GM08714 (cell line): ENCODE data around the gene SUPT16H.
"Not testable (repeated sequence)": the region's sequence is repeated elsewhere in the genome, so short reads cannot be mapped to it uniquely, and the experiment has no call there.

ENCODE experiments used
- H3K4me3 ChIP-seq: fragments of 200-500 bp; sonication (Bioruptor generic); 2 replicates; pipeline ENCODE4 v1.5.1; 2014; ENCODE audit warnings: mild to moderate bottlenecking, low read length, inconsistent platforms
- ZNF274 ChIP-seq: IDR thresholded peaks from 2 replicates; pipeline ENCODE4 v1.6.1; 2012; ENCODE audit warnings: mild to moderate bottlenecking, low read depth, low read length

SUPT16H gene

GRCh38 chr14:21382886-21383847, 652 bp downstream of the SUPT16H start:
- no peak for TF ChIP-seq ZNF274
- H3K4me3 ChIP-seq = peak overlapping the region; percentile 73

DNA sequence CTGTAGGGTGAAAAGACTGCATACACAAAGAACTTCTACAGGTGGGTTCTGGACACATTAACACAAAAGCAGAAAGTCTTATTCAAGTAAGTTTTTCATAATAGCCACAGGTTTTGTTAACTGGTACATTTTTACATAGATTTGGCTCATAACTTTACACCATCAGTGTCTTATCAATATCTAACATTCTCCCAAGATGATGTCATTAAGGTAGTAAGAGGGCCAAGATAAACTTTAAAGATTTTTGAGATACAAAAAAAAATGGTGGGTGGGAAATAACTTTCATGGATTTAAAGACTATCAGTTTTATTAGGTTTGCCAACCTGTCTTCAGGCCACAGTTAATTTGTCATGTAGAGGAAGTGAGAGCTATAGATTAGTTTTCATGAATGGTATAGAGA, 1.7 kb downstream of the SUPT16H start:
- H3K4me3 ChIP-seq = peak overlapping the region; percentile 73; the same call in 1 of the 2 replicates
- no peak for TF ChIP-seq ZNF274

GRCh38 chr14:21379338-21379737, 4.5 kb downstream of the SUPT16H start:
- TF ChIP-seq ZNF274 = no peak
- H3K4me3 ChIP-seq = no peak overlapping the region

DNA sequence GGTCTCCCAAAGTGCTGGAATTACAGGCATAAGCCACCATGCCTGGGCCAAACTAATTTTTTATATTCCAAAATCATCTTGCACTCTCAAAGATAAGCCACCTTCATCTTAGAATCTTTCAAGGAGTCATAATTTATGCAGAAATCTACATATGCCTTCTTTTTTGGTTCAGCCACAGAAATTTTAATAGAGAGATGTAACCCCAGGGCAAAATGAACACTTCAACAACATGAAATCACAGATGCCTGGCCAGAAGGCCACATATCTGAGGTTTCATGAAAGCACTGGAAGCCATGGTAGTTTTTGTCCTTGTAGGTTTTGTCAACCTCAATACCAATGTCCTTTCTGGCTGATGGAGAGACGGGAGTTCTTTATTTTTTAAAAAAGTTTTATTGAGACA, 9.8 kb downstream of the SUPT16H start:
- TF ChIP-seq ZNF274 = no peak
- H3K4me3 ChIP-seq = no peak overlapping the region

- not testable (repeated sequence) for H3K4me3 ChIP-seq
Observed at GRCh38 chr14:21372814-21373213, 11.0 kb downstream of the SUPT16H start.

GRCh38 chr14:21369949-21370679, 13.7 kb downstream of the SUPT16H start:
- no peak overlapping the region for H3K4me3 ChIP-seq
- no peak for TF ChIP-seq ZNF274

DNA sequence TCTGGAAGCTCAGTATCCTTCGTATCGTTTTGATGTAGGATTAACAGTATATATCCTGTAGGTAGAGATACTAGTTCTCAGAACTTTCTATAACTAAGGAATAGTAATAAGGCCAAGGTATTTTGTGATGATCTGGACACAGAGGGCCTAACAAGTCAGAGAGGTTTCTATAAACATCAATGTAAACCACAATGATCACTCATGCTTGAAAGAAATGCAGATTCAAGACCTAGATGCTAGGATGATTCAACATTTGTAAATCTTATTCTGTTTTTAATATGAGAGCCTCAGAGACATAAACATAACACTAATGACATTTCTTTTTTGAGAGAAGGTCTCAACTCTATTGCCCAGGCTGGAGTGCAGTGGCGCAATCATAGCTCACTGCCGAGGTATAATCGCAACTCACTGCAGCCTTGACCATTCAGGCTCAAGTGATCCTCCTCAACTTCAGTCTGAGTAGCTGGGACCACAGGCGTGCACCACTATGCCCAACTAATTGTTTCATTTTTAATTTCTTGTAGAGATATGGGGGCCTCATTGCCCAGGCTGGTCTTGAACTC, 16.2 kb downstream of the SUPT16H start:
- H3K4me3 ChIP-seq = no peak overlapping the region
- TF ChIP-seq ZNF274 = no peak

- TF ChIP-seq ZNF274 = no peak
- H3K4me3 ChIP-seq = no peak overlapping the region
Observed at GRCh38 chr14:21356511-21356910, 27.3 kb downstream of the SUPT16H start.

DNA sequence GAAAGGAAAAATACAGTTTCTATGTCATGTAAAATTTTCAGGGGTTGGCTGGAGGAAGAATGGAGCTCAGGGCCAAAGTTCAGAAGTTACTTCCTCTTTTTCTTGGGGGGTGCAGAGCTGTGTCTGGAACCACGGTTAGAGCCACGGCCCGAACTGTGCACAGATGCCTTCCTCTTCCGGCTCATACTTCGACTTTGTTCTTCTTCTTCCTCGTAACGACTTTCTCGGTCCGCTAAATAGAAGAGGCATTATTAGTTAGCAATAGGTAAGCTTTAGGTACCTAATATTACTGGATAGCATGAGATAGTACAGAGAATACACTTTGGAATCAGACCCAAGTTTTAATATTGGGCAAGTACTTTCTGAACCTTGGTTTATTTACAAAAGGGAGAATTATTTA, 31.2 kb downstream of the SUPT16H start:
- no peak for TF ChIP-seq ZNF274
- H3K4me3 ChIP-seq = no peak overlapping the region

- TF ChIP-seq ZNF274 = no peak
- no peak overlapping the region for H3K4me3 ChIP-seq
Observed at GRCh38 chr14:21350539-21350938, 33.3 kb downstream of the SUPT16H start.

DNA sequence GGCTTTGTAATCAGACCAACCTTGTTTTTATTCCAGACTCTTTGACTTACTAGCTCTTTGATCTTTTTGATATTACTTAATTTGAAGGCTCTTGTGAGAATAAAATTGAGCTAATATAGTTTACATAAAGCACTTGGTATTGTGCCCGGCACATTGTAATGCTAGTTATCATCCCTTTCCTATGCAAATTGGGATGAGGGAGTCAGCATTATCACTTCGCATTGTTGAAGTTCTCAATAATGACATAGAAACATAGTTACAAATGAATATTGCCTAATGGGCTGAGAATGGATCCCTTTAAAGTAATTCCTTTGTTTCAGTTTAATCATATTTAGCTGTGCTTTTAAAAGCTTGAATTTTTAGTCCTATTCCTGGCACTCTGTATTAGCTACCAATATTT, 36.6 kb downstream of the SUPT16H start:
- H3K4me3 ChIP-seq = no peak overlapping the region
- TF ChIP-seq ZNF274 = no peak

DNA sequence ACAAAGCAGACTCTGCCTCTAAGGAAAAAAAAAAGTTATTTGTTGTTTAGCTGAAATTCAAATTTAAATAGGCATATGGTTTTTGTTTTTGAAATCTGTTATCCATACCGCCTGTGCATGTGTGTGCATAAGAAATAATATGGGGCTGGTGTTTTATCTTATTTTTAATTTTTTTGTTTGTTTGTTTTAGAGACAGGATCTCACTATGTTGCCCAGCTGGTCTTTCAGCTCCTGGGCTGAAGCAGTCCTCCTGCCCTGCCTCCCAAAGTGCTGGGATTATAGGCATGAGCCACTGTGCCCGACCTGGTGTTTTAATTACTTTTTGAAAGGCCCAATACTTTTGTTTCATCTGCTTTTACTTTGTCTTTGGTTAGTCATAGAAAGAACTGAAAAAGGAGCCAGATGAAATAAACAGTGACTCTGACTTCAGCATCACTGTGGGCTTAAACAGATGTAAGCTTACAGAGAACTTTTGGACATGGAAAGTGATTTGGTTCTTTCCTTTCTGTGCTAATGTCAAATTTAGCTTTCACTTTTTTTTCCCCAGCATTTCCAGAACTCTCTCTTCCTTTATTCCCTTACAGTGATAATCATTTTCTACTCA, 37.2 kb downstream of the SUPT16H start:
- no peak overlapping the region for H3K4me3 ChIP-seq
- TF ChIP-seq ZNF274 = no peak

- H3K4me3 ChIP-seq = no peak overlapping the region
- TF ChIP-seq ZNF274 = no peak
Observed at GRCh38 chr14:21343035-21343794, 40.6 kb downstream of the SUPT16H start.
